ENCODE results near the gene CTXN3. TPM values are rescaled to one million over a fixed set of nuclear protein-coding genes. Genes with fewer than 3 reads are reported as not detected.
A peak's percentile ranks its signal among the peaks of the same experiment; 100 is the strongest.

Gene CTXN3
- total RNA-seq, 4 donors from 2014 or later, result not detected

DNA sequence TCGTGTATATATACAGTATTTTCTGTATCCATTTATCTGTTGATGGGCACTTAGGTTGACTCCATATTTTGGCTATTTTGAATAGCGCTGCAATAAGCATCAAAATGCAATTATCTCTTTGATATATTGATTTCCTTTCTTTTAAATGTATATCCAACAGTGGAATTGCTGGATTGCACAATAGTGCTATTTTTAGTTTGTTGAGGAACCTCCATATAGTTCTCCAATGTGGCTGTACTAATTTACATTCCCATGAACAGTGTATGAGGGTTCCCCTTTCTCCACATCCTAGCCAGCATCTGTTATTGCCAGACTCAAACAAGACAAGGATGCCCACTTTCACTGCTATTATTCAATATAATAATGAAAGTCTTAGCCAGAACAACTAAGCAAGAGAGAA lies 9.1 kb upstream of the CTXN3 start:
- Histone ChIP-seq H3K36me3 (no peaks in the 10 kb centered on the region), H3K4me1 (no peaks in the 10 kb centered on the region), H3K27ac (no peak overlapping the region), H3K9me3 (no peaks in the 10 kb centered on the region), H3K4me3 (no peak overlapping the region), H3K27me3 (no peaks in the 10 kb centered on the region)
- TF ChIP-seq POLR2A (IDR thresholded peaks at IDR 0.05), result no peak
- TF ChIP-seq, protein P1, sequence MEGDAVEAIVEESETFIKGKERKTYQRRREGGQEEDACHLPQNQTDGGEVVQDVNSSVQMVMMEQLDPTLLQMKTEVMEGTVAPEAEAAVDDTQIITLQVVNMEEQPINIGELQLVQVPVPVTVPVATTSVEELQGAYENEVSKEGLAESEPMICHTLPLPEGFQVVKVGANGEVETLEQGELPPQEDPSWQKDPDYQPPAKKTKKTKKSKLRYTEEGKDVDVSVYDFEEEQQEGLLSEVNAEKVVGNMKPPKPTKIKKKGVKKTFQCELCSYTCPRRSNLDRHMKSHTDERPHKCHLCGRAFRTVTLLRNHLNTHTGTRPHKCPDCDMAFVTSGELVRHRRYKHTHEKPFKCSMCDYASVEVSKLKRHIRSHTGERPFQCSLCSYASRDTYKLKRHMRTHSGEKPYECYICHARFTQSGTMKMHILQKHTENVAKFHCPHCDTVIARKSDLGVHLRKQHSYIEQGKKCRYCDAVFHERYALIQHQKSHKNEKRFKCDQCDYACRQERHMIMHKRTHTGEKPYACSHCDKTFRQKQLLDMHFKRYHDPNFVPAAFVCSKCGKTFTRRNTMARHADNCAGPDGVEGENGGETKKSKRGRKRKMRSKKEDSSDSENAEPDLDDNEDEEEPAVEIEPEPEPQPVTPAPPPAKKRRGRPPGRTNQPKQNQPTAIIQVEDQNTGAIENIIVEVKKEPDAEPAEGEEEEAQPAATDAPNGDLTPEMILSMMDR (IDR thresholded peaks at IDR 0.05), result no peak
- intact Hi-C loops (cut with DNase I; ENCODE audit: low total_unique reads), result no loop called here
- no peak for DNase-seq

DNA sequence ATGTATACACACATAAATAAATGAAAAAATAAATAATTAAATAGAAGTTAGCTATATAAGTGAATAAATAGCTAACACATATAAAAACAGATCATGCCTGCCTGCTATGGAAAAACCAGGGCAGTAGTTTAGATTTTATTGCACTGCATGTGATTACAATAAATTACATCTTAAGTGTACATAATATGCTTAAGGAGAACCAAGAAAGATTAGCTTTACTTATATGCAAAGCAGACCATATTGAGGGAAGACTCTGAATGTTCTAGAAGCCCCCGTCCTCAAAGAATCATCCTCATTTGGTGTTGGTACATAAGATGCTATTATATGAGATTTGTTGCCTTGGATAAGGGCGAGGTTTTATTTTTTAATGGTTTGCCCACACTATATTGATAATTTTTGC lies 5.9 kb upstream of the CTXN3 start:
- TF ChIP-seq POLR2A (IDR thresholded peaks at IDR 0.05), result no peak
- TF ChIP-seq, protein P1 (IDR thresholded peaks at IDR 0.05), result no peak
- no peaks in the 10 kb centered on the region for H3K9me3 ChIP-seq
- H3K27me3 ChIP-seq, result no peaks in the 10 kb centered on the region
- H3K36me3 ChIP-seq, result no peaks in the 10 kb centered on the region
- no peak overlapping the region for H3K27ac ChIP-seq
- H3K4me3 ChIP-seq, result no peak overlapping the region
- H3K4me1 ChIP-seq, result no peaks in the 10 kb centered on the region
- no peak for DNase-seq
- intact Hi-C loops (cut with DNase I; ENCODE audit: low total_unique reads), result no loop called here

DNA sequence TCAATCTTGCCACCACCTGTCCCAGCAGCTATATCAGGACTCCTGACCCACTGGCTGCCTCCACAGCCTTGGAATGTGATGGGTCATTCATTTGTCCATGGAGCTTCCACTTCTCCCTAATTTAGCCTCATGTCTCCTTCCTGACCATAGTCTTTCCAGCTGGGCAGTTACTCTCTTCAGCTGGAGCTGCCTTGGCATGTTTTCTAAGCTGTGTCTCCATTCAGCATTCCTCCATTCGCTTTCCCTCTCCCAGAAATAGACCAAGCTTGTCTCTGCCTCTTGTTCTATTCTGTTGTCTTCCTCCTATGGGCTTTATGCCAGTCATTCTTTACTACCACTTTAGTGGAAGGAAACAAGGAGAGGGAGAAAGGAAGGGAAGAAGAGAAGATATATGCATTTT lies 5.3 kb upstream of the CTXN3 start:
- H3K27me3 ChIP-seq, result no peaks in the 10 kb centered on the region
- no peak overlapping the region for H3K27ac ChIP-seq
- no peaks in the 10 kb centered on the region for H3K4me1 ChIP-seq
- intact Hi-C loops (cut with DNase I; ENCODE audit: low total_unique reads), result no loop called here
- H3K4me3 ChIP-seq, result no peak overlapping the region
- TF ChIP-seq POLR2A (IDR thresholded peaks at IDR 0.05), result no peak
- TF ChIP-seq, protein P1 (IDR thresholded peaks at IDR 0.05), result no peak
- no peaks in the 10 kb centered on the region for H3K9me3 ChIP-seq
- H3K36me3 ChIP-seq, result no peaks in the 10 kb centered on the region
- no peak for DNase-seq

DNA sequence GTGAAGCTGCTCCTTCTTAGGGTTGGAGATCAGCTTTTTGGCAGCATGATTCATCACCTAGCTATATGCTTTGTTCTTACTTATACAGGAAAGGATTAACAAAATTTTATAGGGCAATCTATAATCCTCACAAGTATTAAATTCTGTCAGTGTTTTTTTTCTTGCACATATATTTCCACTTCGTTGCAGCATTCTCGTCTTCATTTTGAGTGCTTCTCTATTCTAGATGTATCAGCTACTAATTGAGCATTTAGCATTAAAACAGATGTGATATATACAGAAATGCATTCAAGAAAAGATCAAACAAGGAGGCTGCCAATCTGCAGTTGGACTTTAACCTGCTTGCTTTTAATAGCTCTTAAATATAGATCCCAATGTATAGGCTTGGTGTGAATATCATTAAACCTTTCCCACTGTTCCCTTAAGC lies 3.6 kb upstream of the CTXN3 start:
- Histone ChIP-seq H3K4me3 (no peak overlapping the region), H3K27ac (no peak overlapping the region), H3K9me3 (no peaks in the 10 kb centered on the region), H3K4me1 (no peaks in the 10 kb centered on the region), H3K27me3 (no peaks in the 10 kb centered on the region), H3K36me3 (no peaks in the 10 kb centered on the region)
- intact Hi-C loops (cut with DNase I; ENCODE audit: low total_unique reads), result no loop called here
- TF ChIP-seq, protein P1 (IDR thresholded peaks at IDR 0.05), result no peak
- TF ChIP-seq POLR2A (IDR thresholded peaks at IDR 0.05), result no peak
- no peak for DNase-seq

DNA sequence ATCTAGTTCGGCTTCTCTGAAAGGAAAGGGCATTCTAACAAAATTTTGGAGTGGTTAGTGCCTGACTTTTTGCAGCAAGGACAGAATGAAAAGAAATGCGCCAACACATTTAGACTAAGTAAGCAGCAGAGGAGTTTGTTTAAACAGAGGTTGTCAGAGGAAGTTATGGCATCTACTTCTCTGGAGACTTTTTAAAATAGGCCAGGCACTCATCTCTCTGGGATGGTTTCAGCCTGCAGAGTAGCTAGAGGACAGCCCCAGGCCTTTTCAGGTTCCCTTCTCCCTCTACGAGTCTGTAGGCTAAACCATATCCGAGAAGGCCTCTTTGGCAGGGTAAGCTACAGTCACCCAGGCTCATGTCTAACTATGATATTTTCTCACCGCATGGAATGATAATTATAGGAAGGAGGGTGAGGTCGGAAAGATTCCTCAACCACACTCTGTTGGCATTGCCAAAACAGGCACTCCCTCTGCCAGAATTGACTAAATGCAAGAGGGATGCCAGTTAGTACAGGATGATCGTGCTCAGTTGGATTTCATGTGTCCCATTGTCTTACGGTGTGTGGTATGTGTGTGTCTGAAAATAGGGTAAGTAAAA lies 1.4 kb upstream of the CTXN3 start:
- peak overlapping the region in 1 of 2 donors; percentile 2 for H3K27ac ChIP-seq
- no peak for TF ChIP-seq POLR2A (IDR thresholded peaks at IDR 0.05)
- TF ChIP-seq, protein P1 (IDR thresholded peaks at IDR 0.05), result no peak
- no peak for DNase-seq
- intact Hi-C loops (cut with DNase I; ENCODE audit: low total_unique reads), result no loop called here
- no peaks in the 10 kb centered on the region for H3K36me3 ChIP-seq
- H3K4me3 ChIP-seq, result no peak overlapping the region
- no peaks in the 10 kb centered on the region for H3K4me1 ChIP-seq
- no peaks in the 10 kb centered on the region for H3K27me3 ChIP-seq
- H3K9me3 ChIP-seq, result no peaks in the 10 kb centered on the region

Data from uterus (tissue), 4 donors.